Stomach smooth muscle (tissue), 2 donors: ENCODE data around the gene ITIH5.
"Not testable (repeated sequence)": the region's sequence is repeated elsewhere in the genome, so short reads cannot be mapped to it uniquely, and the experiment has no call there.

Source experiments
- H3K27ac ChIP-seq: one replicate; pipeline ENCODE4 v1.7.0; 2013; ENCODE audit warnings: mild to moderate bottlenecking, low read length, inconsistent platforms
- H3K27me3 ChIP-seq, 2 donors: one replicate each; pipeline ENCODE4 v1.7.0; 2013; ENCODE audit warnings: low read length in 2 of 2; ENCODE audit not compliant: insufficient read depth in 2 of 2, control insufficient read depth in 1 of 2
- H3K36me3 ChIP-seq, 2 donors: one replicate each; pipeline ENCODE4 v1.7.0; 2013; ENCODE audit warnings: low read length in 2 of 2; ENCODE audit not compliant: control insufficient read depth in 2 of 2, insufficient read depth in 2 of 2
- H3K4me1 ChIP-seq: one replicate; pipeline ENCODE4 v1.7.0; 2013; ENCODE audit warnings: low read length; ENCODE audit not compliant: control insufficient read depth, insufficient read depth
- H3K4me3 ChIP-seq, 2 donors: one replicate each; pipeline ENCODE4 v1.7.0; 2013; ENCODE audit warnings: low read length in 2 of 2
- H3K9ac ChIP-seq, 2 donors: one replicate each; pipeline ENCODE4 v1.7.0; 2013; ENCODE audit warnings: low read length in 2 of 2, mild to moderate bottlenecking in 1 of 2
- H3K9me3 ChIP-seq, 2 donors: one replicate each; pipeline ENCODE4 v1.7.0; 2013; ENCODE audit warnings: low read length in 2 of 2; ENCODE audit not compliant: control insufficient read depth in 2 of 2
- donor health status: healthy.
- donor health status: Pancreatic carcinoma.

Gene ITIH5

GRCh38 chr10:7666253-7667023 is at the start of gene ITIH5:
Gene ITIH5 (minus strand): TSS chr10:7666966. CDS start chr10:7666892, 74 bp downstream.
- H3K9me3 ChIP-seq: no peaks in the 10 kb centered on the region
- peak within 1 kb of the TSS; percentile 68 to 86 for H3K4me3 ChIP-seq
- peaks cover 20% of the 10 kb centered on the region for H3K4me1 ChIP-seq
- peak within 1 kb of the TSS; percentile 60 for H3K27ac ChIP-seq
- no peaks in the 10 kb centered on the region for H3K27me3 ChIP-seq
- no peaks in the 10 kb centered on the region for H3K36me3 ChIP-seq
- H3K9ac ChIP-seq: peak within 1 kb of the TSS; percentile 77 to 78

- no peaks in the 10 kb centered on the region for H3K36me3 ChIP-seq
- no peaks in the 10 kb centered on the region for H3K9me3 ChIP-seq
- H3K27ac ChIP-seq: no peak overlapping the region
- H3K27me3 ChIP-seq: peaks cover 2 to 3% of the 10 kb centered on the region in 2 donors
- H3K4me3 ChIP-seq: no peak overlapping the region
- H3K4me1 ChIP-seq: no peaks in the 10 kb centered on the region
- no peak overlapping the region for H3K9ac ChIP-seq
Measured at GRCh38 chr10:7715515-7715914, 48.7 kb upstream of the ITIH5 start.

GRCh38 chr10:7711075-7711474 is 44.3 kb upstream of the ITIH5 start:
- not testable (repeated sequence) for H3K9ac ChIP-seq, H3K27me3 ChIP-seq, H3K9me3 ChIP-seq, H3K4me1 ChIP-seq, H3K36me3 ChIP-seq, H3K27ac ChIP-seq, H3K4me3 ChIP-seq

GRCh38 chr10:7710446-7710845 is 43.7 kb upstream of the ITIH5 start:
- H3K9ac ChIP-seq: no peak overlapping the region

GRCh38 chr10:7708832-7709231 is 42.1 kb upstream of the ITIH5 start:
- no peaks in the 10 kb centered on the region for H3K27me3 ChIP-seq
- H3K4me3 ChIP-seq: no peak overlapping the region
- H3K4me1 ChIP-seq: no peaks in the 10 kb centered on the region
- H3K9me3 ChIP-seq: no peaks in the 10 kb centered on the region
- no peaks in the 10 kb centered on the region for H3K36me3 ChIP-seq
- no peak overlapping the region for H3K27ac ChIP-seq
- no peak overlapping the region for H3K9ac ChIP-seq

More at GRCh38 chr10:7710446-7710845, 43.7 kb upstream of the ITIH5 start:
- H3K27me3 ChIP-seq: no peaks in the 10 kb centered on the region
- no peaks in the 10 kb centered on the region for H3K4me1 ChIP-seq
- H3K9me3 ChIP-seq: no peaks in the 10 kb centered on the region
- H3K36me3 ChIP-seq: no peaks in the 10 kb centered on the region
- H3K27ac ChIP-seq: no peak overlapping the region
- H3K4me3 ChIP-seq: no peak overlapping the region

GRCh38 chr10:7707858-7708622 is 41.3 kb upstream of the ITIH5 start:
- H3K4me3 ChIP-seq: no peak overlapping the region
- H3K27me3 ChIP-seq: peaks cover 1 to 3% of the 10 kb centered on the region in 2 donors
- H3K9me3 ChIP-seq: no peaks in the 10 kb centered on the region
- H3K4me1 ChIP-seq: no peaks in the 10 kb centered on the region
- H3K27ac ChIP-seq: no peak overlapping the region
- no peak overlapping the region for H3K9ac ChIP-seq
- H3K36me3 ChIP-seq: no peaks in the 10 kb centered on the region

- Histone ChIP-seq H3K4me1 (no peaks in the 10 kb centered on the region), H3K4me3 (no peak overlapping the region), H3K36me3 (no peaks in the 10 kb centered on the region), H3K27me3 (peaks cover 3 to 4% of the 10 kb centered on the region in 2 donors), H3K9me3 (no peaks in the 10 kb centered on the region), H3K27ac (no peak overlapping the region), H3K9ac (no peak overlapping the region)
Measured at GRCh38 chr10:7707102-7707501, 40.3 kb upstream of the ITIH5 start.

GRCh38 chr10:7706534-7707073 is 39.8 kb upstream of the ITIH5 start:
- Histone ChIP-seq H3K27ac (no peak overlapping the region), H3K4me3 (no peak overlapping the region)

GRCh38 chr10:7705341-7705740 is 38.6 kb upstream of the ITIH5 start:
- H3K9ac ChIP-seq: no peak overlapping the region
- no peaks in the 10 kb centered on the region for H3K36me3 ChIP-seq
- H3K4me3 ChIP-seq: no peak overlapping the region
- peaks cover 3 to 4% of the 10 kb centered on the region in 2 donors for H3K27me3 ChIP-seq
- H3K27ac ChIP-seq: no peak overlapping the region
- H3K9me3 ChIP-seq: no peaks in the 10 kb centered on the region
- no peaks in the 10 kb centered on the region for H3K4me1 ChIP-seq

More at GRCh38 chr10:7706534-7707073, 39.8 kb upstream of the ITIH5 start:
- Histone ChIP-seq H3K36me3 (no peaks in the 10 kb centered on the region), H3K9me3 (no peaks in the 10 kb centered on the region), H3K27me3 (peaks cover 3 to 4% of the 10 kb centered on the region in 2 donors), H3K4me1 (no peaks in the 10 kb centered on the region), H3K9ac (no peak overlapping the region)

- Histone ChIP-seq H3K27ac (no peak overlapping the region), H3K9me3 (no peaks in the 10 kb centered on the region), H3K27me3 (peaks cover 3 to 4% of the 10 kb centered on the region in 2 donors), H3K9ac (no peak overlapping the region), H3K36me3 (no peaks in the 10 kb centered on the region), H3K4me1 (no peaks in the 10 kb centered on the region), H3K4me3 (no peak overlapping the region)
Measured at GRCh38 chr10:7704071-7705016, 37.6 kb upstream of the ITIH5 start.
